Measurements from ENCODE around the gene ZNF366. TPM values are rescaled to one million over a fixed set of nuclear protein-coding genes. Genes with fewer than 3 reads are reported as not detected.
A peak's percentile ranks its signal among the peaks of the same experiment; 100 is the strongest.

The ZNF366 gene
- polyA plus RNA-seq, 2 of the 4 experiments (the other 2 are of a cell fraction) = not detected

GRCh38 chr5:72472031-72472430 is 35.2 kb downstream of the ZNF366 start:
- TF ChIP-seq BHLHE40 (IDR thresholded peaks at IDR 0.05; ENCODE audit: low read depth, low read length) (no peak), EHF (CRISPR knock-in tag; IDR thresholded peaks at IDR 0.05) (no peak), HEYL (CRISPR knock-in tag; IDR thresholded peaks at IDR 0.05) (no peak), ZSCAN20 (CRISPR knock-in tag; IDR thresholded peaks at IDR 0.05) (no peak), POLR2AphosphoS2 (conservative IDR thresholded peaks at IDR 0.05; ENCODE audit: low read length) (no peak), RCOR1 (IDR thresholded peaks at IDR 0.05; ENCODE audit: low read depth, low read length) (no peak), RNF2 (IDR thresholded peaks at IDR 0.05; ENCODE audit: borderline replicate concordance, low read depth) (no peak), POLR2A (IDR thresholded peaks at IDR 0.05; ENCODE audit: low read length) (no peak), ESRRA (IDR thresholded peaks at IDR 0.05; ENCODE audit: borderline replicate concordance, low read length) (no peak), USF2 (IDR thresholded peaks at IDR 0.05) (no peak), CBX2 (IDR thresholded peaks at IDR 0.05; ENCODE audit: borderline replicate concordance, low read depth) (no peak), MAX (IDR thresholded peaks at IDR 0.05) (no peak), FOSL2 (IDR thresholded peaks at IDR 0.05) (no peak), FOSL2 (CRISPR knock-in tag; IDR thresholded peaks at IDR 0.05) (no peak), ZFP36 (IDR thresholded peaks at IDR 0.05; ENCODE audit: borderline replicate concordance, partially characterized antibody) (no peak), CHD4 (IDR thresholded peaks at IDR 0.05; ENCODE audit: borderline replicate concordance) (no peak), TP53 (CRISPR knock-in tag; IDR thresholded peaks at IDR 0.05) (no peak), JUNB (IDR thresholded peaks at IDR 0.05) (no peak), ATOH8 (CRISPR knock-in tag; IDR thresholded peaks at IDR 0.05; ENCODE audit: low read depth) (no peak), NFE2L2 (conservative IDR thresholded peaks at IDR 0.05; ENCODE audit: low read length) (no peak), HMGXB4 (CRISPR knock-in tag; IDR thresholded peaks at IDR 0.05; ENCODE audit: borderline replicate concordance) (no peak)
- Histone ChIP-seq H3K4me2 (no peak overlapping the region), H3K4me3 (no peak overlapping the region), H3K27ac (no peak overlapping the region), H3K4me1 (peaks cover 12% of the 10 kb centered on the region; the same call in 2 of the 3 replicates), H3K9me3 (no peaks in the 10 kb centered on the region)
- FAIRE-seq (no peak), DNase-seq (ENCODE audit: low read depth in 1 of 2, low spot score in 1 of 2) (no peak), ATAC-seq (no peak)
- ChIA-PET POLR2A (no interaction called here), CTCF (no interaction called here)
- WGBS (ENCODE audit: missing lambda C conversion rate) = 93% methylated on average over 1 of the region's 1 CpG

GRCh38 chr5:72470826-72471225 is 36.4 kb downstream of the ZNF366 start:
- DNase-seq (ENCODE audit: low read depth in 1 of 2, low spot score in 1 of 2) (no peak), FAIRE-seq (no peak), ATAC-seq (0 out of 6 replicates have a peak, but pooled peaks of 1 of the 2 experiments have one; percentile 27)
- no peaks in the 10 kb centered on the region for H3K9me3 ChIP-seq
- no peak overlapping the region for H3K27ac ChIP-seq
- no peak overlapping the region for H3K4me3 ChIP-seq
- CTCF ChIA-PET = no interaction called here
- no peak overlapping the region for H3K4me2 ChIP-seq
- 91% methylated on average over 2 of the region's 2 CpGs for WGBS (ENCODE audit: missing lambda C conversion rate)
- POLR2A ChIA-PET = no interaction called here
- H3K4me1 ChIP-seq = peaks cover 12% of the 10 kb centered on the region; the same call in 2 of the 3 replicates
- TF ChIP-seq ELK1 (IDR thresholded peaks at IDR 0.05; ENCODE audit: low read depth, low read length) (no peak), ZC3H11A (IDR thresholded peaks at IDR 0.05) (no peak), HES2 (IDR thresholded peaks at IDR 0.05) (no peak), REST (IDR thresholded peaks at IDR 0.05) (no peak), EHMT2 (IDR thresholded peaks at IDR 0.05; ENCODE audit: low read depth) (no peak), HMGXB4 (CRISPR knock-in tag; IDR thresholded peaks at IDR 0.05; ENCODE audit: borderline replicate concordance) (no peak), ZNF302 (CRISPR knock-in tag; IDR thresholded peaks at IDR 0.05) (no peak), HDAC2 (IDR thresholded peaks at IDR 0.05) (no peak), POLR2A (IDR thresholded peaks at IDR 0.05; ENCODE audit: low read length) (no peak), CEBPB (IDR thresholded peaks at IDR 0.05) (no peak), TP53 (CRISPR knock-in tag; IDR thresholded peaks at IDR 0.05) (no peak)

Data from A549 (cell line).